HCT116 (cell line): Measurements from ENCODE around the gene ASB4. TPM values are rescaled to one million over a fixed set of nuclear protein-coding genes. Genes with fewer than 3 reads are reported as not detected.

Experiments used
- ATAC-seq: fragments of 200-7000 bp; cut with Tn5 transposase; 2 replicates; pipeline ENCODE4 v1.9.1; 2020; ENCODE audit warnings: mild to moderate bottlenecking, moderate library complexity
- BruUV-seq: library from RNA; stranded (reverse); fragments of 400-500 nt; replicated peaks from 2 replicates; lab custom pipeline; 2021; lab: Mats Ljungman, UMichigan
- CTCF ChIA-PET: fragments of 300-600 bp; sonication (Branson Sonifier 250); formaldehyde crosslinking; loops from one replicate; lab custom pipeline; 2021; ENCODE audit warnings: antibody characterized with exemption; lab: Charles Lee
- POLR2A ChIA-PET: fragments of 300-600, 350-600 bp; sonication (Branson Sonifier 250); formaldehyde crosslinking; loops from one replicate; lab custom pipeline; 2021; ENCODE audit warnings: antibody characterized with exemption; lab: Charles Lee
- RAD21 ChIA-PET, 2 experiments: fragments of 300-600 bp; sonication (Branson Sonifier 250); formaldehyde crosslinking; loops; one replicate each; lab custom pipeline; 2023; ENCODE audit warnings: low total read pairs in 2 of 2; ENCODE audit not compliant: uncharacterized antibody in 2 of 2, unreplicated experiment in 2 of 2, low non-redundant PET in 1 of 2; lab: Charles Lee
- DNase-seq: peaks from one replicate; pipeline ENCODE4 v3.0.0-alpha.2; 2010; ENCODE audit warnings: low read depth, low spot score
- H2AFZ ChIP-seq: fragments of 200-600 bp; shearing (Covaris generic), sonication (generic); 2 replicates; pipeline ENCODE4 v1.6.1; 2017; ENCODE audit warnings: low read depth, mixed run types, mixed read lengths, antibody characterized with exemption, low read length; ENCODE audit not compliant: poor library complexity, severe bottlenecking
- H3K27ac ChIP-seq: 2 replicates; pipeline ENCODE4 v1.5.1; 2012; ENCODE audit warnings: low read depth, low read length
- H3K27me3 ChIP-seq: fragments of 200-600 bp; sonication (generic); 2 replicates; pipeline ENCODE4 v1.6.1; 2016; ENCODE audit warnings: mixed run types, low read length, mixed read lengths; ENCODE audit not compliant: insufficient read depth
- H3K36me3 ChIP-seq, 2 experiments: fragments of 200-500 bp in 1 of 2; fragments of 200-600 bp in 1 of 2; sonication (Bioruptor generic) in 1 of 2; sonication (generic) in 1 of 2; 2 replicates each; pipeline versions ENCODE4 v1.5.1 to v1.6.1; 2014 to 2016; ENCODE audit warnings: low read length in 2 of 2, inconsistent platforms in 1 of 2, mixed read lengths in 1 of 2, mixed run types in 1 of 2; ENCODE audit not compliant: insufficient read depth in 2 of 2, control insufficient read depth in 1 of 2
- H3K4me1 ChIP-seq, 2 experiments: fragments of 200-600 bp in 1 of 2; sonication (generic) in 1 of 2; 2 replicates each; pipeline versions ENCODE4 v1.5.1 to v1.6.1; 2012 to 2017; ENCODE audit warnings: low read length in 2 of 2, inconsistent platforms in 1 of 2, mild to moderate bottlenecking in 1 of 2, mixed read lengths in 1 of 2, mixed run types in 1 of 2, moderate library complexity in 1 of 2; ENCODE audit not compliant: insufficient read depth in 2 of 2, control insufficient read depth in 1 of 2
- H3K4me2 ChIP-seq: fragments of 200-600 bp; sonication (generic); 2 replicates; pipeline ENCODE4 v1.6.1; 2017; ENCODE audit warnings: mixed run types, low read length, mixed read lengths
- H3K4me3 ChIP-seq, 2 experiments: fragments of 200-600 bp in 1 of 2; sonication (generic) in 1 of 2; replicated peaks in 1 of 2; 2 replicates each; pipeline ENCODE4 v1.5.1; 2011 to 2016; ENCODE audit warnings: low read length in 2 of 2, control low read depth in 1 of 2, low read depth in 1 of 2, mild to moderate bottlenecking in 1 of 2, mixed read lengths in 1 of 2, mixed run types in 1 of 2
- H3K79me2 ChIP-seq: fragments of 200-600 bp; sonication (generic); 2 replicates; pipeline ENCODE4 v1.6.1; 2017; ENCODE audit warnings: mild to moderate bottlenecking, mixed run types, low read length, moderate library complexity, mixed read lengths; ENCODE audit not compliant: insufficient read depth
- H3K9ac ChIP-seq: fragments of 200-600 bp; sonication (generic); 2 replicates; pipeline ENCODE4 v1.6.1; 2016; ENCODE audit warnings: low read length, mixed read lengths
- H3K9me2 ChIP-seq: fragments of 200-600 bp; sonication (generic), shearing (Covaris generic); 2 replicates; pipeline ENCODE4 v1.6.1; 2017; ENCODE audit warnings: mixed run types, mild to moderate bottlenecking, moderate library complexity; ENCODE audit not compliant: insufficient read depth
- H3K9me3 ChIP-seq, 2 experiments: fragments of 200-500 bp in 1 of 2; fragments of 200-600 bp in 1 of 2; sonication (Bioruptor generic) in 1 of 2; sonication (generic) in 1 of 2; 2 replicates each; pipeline ENCODE4 v1.6.1; 2014 to 2017; ENCODE audit warnings: low read length in 2 of 2, mixed read lengths in 2 of 2, inconsistent platforms in 1 of 2, low read depth in 1 of 2, mild to moderate bottlenecking in 1 of 2, mixed run types in 1 of 2, moderate library complexity in 1 of 2; ENCODE audit not compliant: control insufficient read depth in 1 of 2, insufficient read depth in 1 of 2
- H4K20me1 ChIP-seq: fragments of 200-600 bp; sonication (generic), shearing (Covaris generic); 2 replicates; pipeline ENCODE4 v1.6.1; 2017; ENCODE audit warnings: mixed run types, mild to moderate bottlenecking, moderate library complexity; ENCODE audit not compliant: insufficient read depth
- ATF3 ChIP-seq: IDR thresholded peaks from 2 replicates; pipeline ENCODE4 v1.6.1; 2012
- CEBPB ChIP-seq: IDR thresholded peaks from 2 replicates; pipeline ENCODE4 v1.6.1; 2012; ENCODE audit warnings: low read depth
- ELF1 ChIP-seq: IDR thresholded peaks from 2 replicates; pipeline ENCODE4 v1.6.1; 2012; ENCODE audit warnings: low read depth, borderline replicate concordance
- EZH2 ChIP-seq: fragments of 200-600 bp; sonication (generic); IDR thresholded peaks from 2 replicates; pipeline ENCODE4 v1.6.1; 2017; ENCODE audit warnings: antibody characterized with exemption, mixed run types
- FOSL1 ChIP-seq: IDR thresholded peaks from 2 replicates; pipeline ENCODE4 v1.6.1; 2012; ENCODE audit warnings: low read depth
- JUND ChIP-seq: IDR thresholded peaks from 2 replicates; pipeline ENCODE4 v1.6.1; 2012
- MAX ChIP-seq: IDR thresholded peaks from 2 replicates; pipeline ENCODE4 v1.6.1; 2012
- RAD21 ChIP-seq: IDR thresholded peaks from 2 replicates; pipeline ENCODE4 v1.6.1; 2012; ENCODE audit warnings: low read depth, mild to moderate bottlenecking
- REST ChIP-seq: IDR thresholded peaks from 2 replicates; pipeline ENCODE4 v1.6.1; 2012; ENCODE audit warnings: low read depth
- SP1 ChIP-seq: IDR thresholded peaks from 2 replicates; pipeline ENCODE4 v1.6.1; 2012; ENCODE audit warnings: low read depth
- TCF7L2 ChIP-seq: IDR thresholded peaks from 2 replicates; pipeline ENCODE4 v1.7.0; 2011; ENCODE audit warnings: borderline replicate concordance, inconsistent platforms; ENCODE audit not compliant: insufficient read depth, insufficient read length; ENCODE audit errors: extremely low read depth
- ZBTB33 ChIP-seq: IDR thresholded peaks from 2 replicates; pipeline ENCODE4 v1.6.1; 2011; ENCODE audit warnings: mild to moderate bottlenecking, low read length, moderate library complexity; ENCODE audit not compliant: insufficient replicate concordance; ENCODE audit errors: extremely low read depth
- ZFX ChIP-seq: fragments of 450-650 bp; IDR thresholded peaks from 2 replicates; pipeline ENCODE4 v1.6.1; 2017
- ZNF274 ChIP-seq: fragments of 200-500 bp; sonication (Bioruptor generic); IDR thresholded peaks from 2 replicates; pipeline ENCODE4 v1.6.1; 2014; ENCODE audit warnings: mild to moderate bottlenecking, low read depth, low read length, inconsistent platforms
- intact Hi-C: fragments of 100-400 bp; cut with micrococcal nuclease; formaldehyde crosslinking; loops from 2 replicates; pipeline ENCODE4 v1.10.0; 2022
- total RNA-seq: library from RNA; stranded (reverse); gene quantifications from one replicate; pipeline ENCODE4 v1.2.1, GENCODE V29; 2021; ENCODE audit not compliant: unreplicated experiment

Gene ASB4
- total RNA-seq, 1 experiment from 2014 or later, result 0.12 TPM

- no peak for TF ChIP-seq MAX
- no peak for TF ChIP-seq JUND
- no peak for TF ChIP-seq CEBPB
These were observed 45.2 kb upstream of the ASB4 start (continued) for GRCh38 chr7:95440394-95441038.

- DNase-seq, result no peak
- CTCF ChIA-PET, result no interaction called here
- H4K20me1 ChIP-seq, result no peaks in the 10 kb centered on the region
- no peak overlapping the region for H3K4me2 ChIP-seq
- H3K27me3 ChIP-seq, result no peaks in the 10 kb centered on the region
- no peaks in the 10 kb centered on the region for H3K9me3 ChIP-seq
- H3K9ac ChIP-seq, result no peak overlapping the region
- H3K27ac ChIP-seq, result no peak overlapping the region
- no peak for TF ChIP-seq EZH2
- TF ChIP-seq ELF1, result no peak
- no peak for TF ChIP-seq ATF3
- no peak for TF ChIP-seq FOSL1
- no peak for TF ChIP-seq SP1
- no peak for TF ChIP-seq TCF7L2
- TF ChIP-seq ZNF274, result no peak
- TF ChIP-seq REST, result no peak
- TF ChIP-seq ZFX, result no peak
- no peak for TF ChIP-seq ZBTB33
- TF ChIP-seq JUND, result no peak
- TF ChIP-seq RAD21, result no peak
- H2AFZ ChIP-seq, result no peak overlapping the region
- BruUV-seq, result no TSS peak
- POLR2A ChIA-PET, result no interaction called here
- no peak overlapping the region for H3K4me3 ChIP-seq
- no peak for ATAC-seq
- no peaks in the 10 kb centered on the region for H3K36me3 ChIP-seq
- RAD21 ChIA-PET, result no interaction called here
- H3K9me2 ChIP-seq, result no peaks in the 10 kb centered on the region
- no peaks in the 10 kb centered on the region for H3K4me1 ChIP-seq
- H3K79me2 ChIP-seq, result no peaks in the 10 kb centered on the region
- intact Hi-C loops, result no loop called here
These were observed 44.5 kb upstream of the ASB4 start for GRCh38 chr7:95441042-95441823.
